PC-9 (cell line): ENCODE data around the gene BAK1. TPM values are rescaled to one million over a fixed set of nuclear protein-coding genes. Genes with fewer than 3 reads are reported as not detected.

Experiments used
- BruUV-seq: library from RNA; stranded (reverse); fragments of 400-500 nt; replicated peaks from 2 replicates; lab custom pipeline; 2021; lab: Mats Ljungman, UMichigan
- CTCF ChIA-PET: fragments of 300-600 bp; sonication (Branson Sonifier 250); formaldehyde crosslinking; loops from one replicate; lab custom pipeline; 2022; ENCODE audit warnings: antibody characterized with exemption; lab: Charles Lee
- POLR2A ChIA-PET: fragments of 300-600 bp; sonication (Branson Sonifier 250); formaldehyde crosslinking; loops from one replicate; lab custom pipeline; 2022; ENCODE audit warnings: antibody characterized with exemption; ENCODE audit not compliant: unreplicated experiment; lab: Charles Lee
- DNase-seq, 2 experiments: peaks; one replicate each; pipeline versions ENCODE4 v3.0.0 to v3.0.0-alpha.2; 2015 to 2022; ENCODE audit warnings: mixed read lengths in 1 of 2
- H2AFZ ChIP-seq: fragments of 200-600 bp; sonication (generic); 2 replicates; pipeline ENCODE4 v1.8.1; 2017; ENCODE audit warnings: antibody characterized with exemption
- H3F3A ChIP-seq: fragments of 200-600 bp; sonication (generic); 2 replicates; pipeline ENCODE4 v1.8.1; 2017; ENCODE audit warnings: antibody characterized with exemption, mild to moderate bottlenecking, low read depth; ENCODE audit not compliant: insufficient read depth
- H3K27ac ChIP-seq: fragments of 200-600 bp; sonication (generic); 2 replicates; pipeline ENCODE4 v1.6.1; 2016; ENCODE audit warnings: mixed run types
- H3K27me3 ChIP-seq: fragments of 200-600 bp; sonication (generic); 2 replicates; pipeline ENCODE4 v1.6.1; 2016; ENCODE audit warnings: low read depth, mixed run types; ENCODE audit not compliant: insufficient read depth
- H3K36me3 ChIP-seq: fragments of 200-600 bp; sonication (generic); 2 replicates; pipeline ENCODE4 v1.6.1; 2016; ENCODE audit warnings: low read depth, mixed run types
- H3K4me1 ChIP-seq: fragments of 200-600 bp; sonication (generic); replicated peaks from 2 replicates; pipeline ENCODE4 v1.6.1; 2016; ENCODE audit warnings: mixed run types; ENCODE audit not compliant: insufficient read depth
- H3K4me2 ChIP-seq: fragments of 200-600 bp; sonication (generic); 2 replicates; pipeline ENCODE4 v1.6.1; 2017; ENCODE audit warnings: mixed run types
- H3K4me3 ChIP-seq: fragments of 200-600 bp; sonication (generic); 2 replicates; pipeline ENCODE4 v1.6.1; 2016; ENCODE audit warnings: mixed run types
- H3K79me2 ChIP-seq: fragments of 200-600 bp; sonication (generic); 2 replicates; pipeline ENCODE4 v1.6.1; 2017; ENCODE audit warnings: low read depth, mixed run types
- H3K9me2 ChIP-seq: fragments of 200-600 bp; sonication (generic); 2 replicates; pipeline ENCODE4 v1.8.1; 2017; ENCODE audit warnings: mild to moderate bottlenecking; ENCODE audit not compliant: insufficient read depth
- H3K9me3 ChIP-seq: fragments of 200-600 bp; sonication (generic); 2 replicates; pipeline ENCODE4 v1.8.1; 2016; ENCODE audit warnings: low read depth; ENCODE audit not compliant: insufficient read depth
- H4K20me1 ChIP-seq: fragments of 200-600 bp; sonication (generic); 2 replicates; pipeline ENCODE4 v1.8.1; 2017; ENCODE audit not compliant: insufficient read depth
- CTCF ChIP-seq: fragments of 200-600 bp; sonication (generic); conservative IDR thresholded peaks from 2 replicates; pipeline ENCODE4 v1.6.1; 2017; ENCODE audit warnings: mixed run types, antibody characterized with exemption, mild to moderate bottlenecking, moderate library complexity
- EZH2 ChIP-seq: fragments of 200-600 bp; sonication (generic); IDR thresholded peaks from 2 replicates; pipeline ENCODE4 v1.8.0; 2017; ENCODE audit warnings: antibody characterized with exemption, low read depth
- intact Hi-C: fragments of 100-400 bp; cut with micrococcal nuclease; formaldehyde crosslinking; loops from one replicate; pipeline ENCODE4 v1.10.0; 2022; ENCODE audit not compliant: unreplicated experiment
- total RNA-seq: library from RNA; stranded (reverse); gene quantifications from 2 replicates; pipeline ENCODE4 v1.2.3, GENCODE V29; 2021

BAK1 gene
- total RNA-seq, 1 experiment from 2014 or later = 28.4 TPM

DNA sequence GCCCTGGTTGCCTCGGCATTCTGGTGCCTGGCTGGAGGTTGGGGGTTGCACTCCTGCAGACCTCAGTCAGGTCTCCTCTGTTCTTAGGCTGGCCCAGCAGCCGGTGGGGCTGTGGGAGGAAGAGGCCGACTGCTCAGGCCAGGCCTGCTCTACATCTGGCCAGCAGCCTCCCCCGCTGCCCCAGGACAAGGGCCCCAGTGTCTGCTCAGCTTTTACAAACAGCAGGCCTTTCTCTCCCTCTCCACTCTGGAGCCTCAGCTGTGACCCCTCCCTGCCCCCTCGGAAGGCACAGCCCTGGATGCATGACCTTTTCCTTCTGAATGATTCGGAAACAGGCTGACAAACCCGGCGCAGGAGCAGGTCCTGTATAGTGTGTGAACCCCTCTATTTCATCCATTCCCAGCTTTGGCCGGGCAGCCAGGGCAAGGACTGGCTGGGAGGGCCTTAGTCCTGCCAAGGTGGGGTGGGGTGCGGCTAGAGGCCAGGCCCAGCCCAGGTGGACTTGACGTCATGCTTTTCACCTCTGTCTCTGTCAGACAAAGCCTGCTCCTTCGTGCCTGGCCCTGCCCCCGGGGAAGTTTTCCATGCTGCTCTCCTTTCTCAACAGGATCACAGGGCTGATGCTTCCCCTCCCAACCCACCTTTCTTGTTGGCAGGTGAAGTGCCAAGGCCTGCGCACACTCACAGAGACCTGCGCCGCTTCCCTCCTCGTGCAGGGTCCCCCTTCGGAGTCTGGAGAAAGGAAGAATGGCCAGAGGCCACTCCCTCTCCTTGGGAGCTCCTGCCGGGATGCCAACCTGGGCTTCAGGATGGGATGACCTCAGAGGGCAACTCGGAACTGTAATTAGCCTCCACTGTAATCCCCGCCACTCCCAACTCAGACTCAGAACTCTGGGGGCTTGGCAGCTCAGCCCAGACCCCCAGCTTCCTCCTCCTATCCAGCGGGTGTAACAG, 31.0 kb upstream of the BAK1 start:
- CTCF ChIA-PET = no interaction called here
- no peaks in the 10 kb centered on the region for H3K27me3 ChIP-seq
- POLR2A ChIA-PET = no interaction called here
- H3K36me3 ChIP-seq = no peaks in the 10 kb centered on the region
- no peaks in the 10 kb centered on the region for H3K79me2 ChIP-seq
- no peak overlapping the region for H3K4me3 ChIP-seq
- no peaks in the 10 kb centered on the region for H3K9me3 ChIP-seq
- no peak for TF ChIP-seq CTCF
- no peak for TF ChIP-seq EZH2
- no peak overlapping the region for H3K4me2 ChIP-seq
- H2AFZ ChIP-seq = no peak overlapping the region
- H3K27ac ChIP-seq = no peak overlapping the region
- TSS peak; percentile 57 for BruUV-seq
- H4K20me1 ChIP-seq = no peaks in the 10 kb centered on the region
- intact Hi-C loops = loop anchor here (1.0 kb wide), 1 partner anchor 9 kb away; no protein-coding TSS in a partner anchor
- peak in 1 of 2 experiments; percentile 77 for DNase-seq
- H3K4me1 ChIP-seq = peaks cover 70% of the 10 kb centered on the region
- no peaks in the 10 kb centered on the region for H3K9me2 ChIP-seq
- H3F3A ChIP-seq = peaks cover 36% of the 10 kb centered on the region

- H3K4me2 ChIP-seq = peak overlapping the region; percentile 57
- peaks cover 71% of the 10 kb centered on the region for H3K4me1 ChIP-seq
- H3K4me3 ChIP-seq = no peak overlapping the region
- POLR2A ChIA-PET = interaction anchor here (0.6 kb wide), 1 partner anchor 22 kb away, joined by 3 read pairs; no protein-coding TSS in a partner anchor
- H4K20me1 ChIP-seq = no peaks in the 10 kb centered on the region
- no peaks in the 10 kb centered on the region for H3K36me3 ChIP-seq
- no peaks in the 10 kb centered on the region for H3K27me3 ChIP-seq
- peaks cover 4% of the 10 kb centered on the region for H3K9me3 ChIP-seq
- CTCF ChIA-PET = interaction anchor here (0.5 kb wide), 1 partner anchor 19 kb away, joined by 3 read pairs; no protein-coding TSS in a partner anchor
- peaks cover 44% of the 10 kb centered on the region for H3F3A ChIP-seq
- intact Hi-C loops = no loop called here
- TF ChIP-seq EZH2 (no peak), CTCF (no peak)
- DNase-seq = no peak
- no peaks in the 10 kb centered on the region for H3K9me2 ChIP-seq
- H3K79me2 ChIP-seq = no peaks in the 10 kb centered on the region
- peak overlapping the region; percentile 56 for H3K27ac ChIP-seq
- H2AFZ ChIP-seq = no peak overlapping the region
- no TSS peak for BruUV-seq
Measured at GRCh38 chr6:33610067-33610466, 30.0 kb upstream of the BAK1 start.

DNA sequence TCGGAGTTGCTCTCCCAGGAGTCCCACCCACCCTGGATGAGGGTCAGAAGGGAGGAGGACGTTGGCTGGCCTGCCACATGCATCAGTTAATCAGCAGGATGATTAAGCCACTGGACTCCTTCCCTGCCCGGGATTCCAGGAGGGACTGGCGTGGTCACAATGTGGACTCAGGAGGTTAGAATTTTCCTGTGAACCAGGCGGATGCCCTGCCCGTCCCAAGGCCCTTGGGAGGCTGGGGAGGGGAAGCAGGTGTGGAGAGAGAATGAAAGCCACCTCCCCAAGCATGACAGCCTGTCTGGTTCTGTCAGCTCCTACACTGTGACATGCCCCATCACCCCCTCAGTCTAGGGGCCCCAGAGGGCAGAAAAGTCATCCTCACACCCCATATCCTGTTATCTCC, 29.5 kb upstream of the BAK1 start:
- H3K4me1 ChIP-seq = peaks cover 71% of the 10 kb centered on the region
- intact Hi-C loops = no loop called here
- H3K4me3 ChIP-seq = no peak overlapping the region
- ChIA-PET CTCF (interaction anchor here (0.5 kb wide), 1 partner anchor 20 kb away, joined by 3 read pairs; no protein-coding TSS in a partner anchor), POLR2A (no interaction called here)
- peak in 1 of 2 experiments; percentile 48 for DNase-seq
- H4K20me1 ChIP-seq = no peaks in the 10 kb centered on the region
- H3K9me2 ChIP-seq = no peaks in the 10 kb centered on the region
- peaks cover 9% of the 10 kb centered on the region for H3K9me3 ChIP-seq
- H3K27ac ChIP-seq = peak overlapping the region; percentile 56
- no TSS peak for BruUV-seq
- peak overlapping the region; percentile 57 for H3K4me2 ChIP-seq
- H2AFZ ChIP-seq = no peak overlapping the region
- peaks cover 49% of the 10 kb centered on the region for H3F3A ChIP-seq
- H3K36me3 ChIP-seq = no peaks in the 10 kb centered on the region
- H3K27me3 ChIP-seq = no peaks in the 10 kb centered on the region
- H3K79me2 ChIP-seq = no peaks in the 10 kb centered on the region
- TF ChIP-seq CTCF = no peak
- TF ChIP-seq EZH2 = no peak
